K562 (cell line): ENCODE data around the gene VEGFA. TPM values are rescaled to one million over a fixed set of nuclear protein-coding genes. Genes with fewer than 3 reads are reported as not detected.

Source experiments
- ATAC-seq: fragments of 200-7000 bp; cut with Tn5 transposase; 3 replicates; pipeline ENCODE4 v1.9.1; 2020; ENCODE audit warnings: moderate library complexity
- BruUV-seq: library from RNA; stranded (reverse); fragments of 400-500 nt; replicated peaks from 2 replicates; lab custom pipeline; 2021; lab: Mats Ljungman, UMichigan
- CTCF ChIA-PET: fragments of 300-600 bp; formaldehyde crosslinking; extraction: SDS; loops from one replicate; lab custom pipeline; 2021; ENCODE audit warnings: low intra/inter-chr PET ratio; lab: Yijun Ruan, JAX
- POLR2A ChIA-PET: fragments of 300-600, 350-650 bp; sonication (Branson Sonifier 250); formaldehyde crosslinking; extraction: SDS; loops from one replicate; lab custom pipeline; 2021; ENCODE audit warnings: antibody characterized with exemption, inconsistent platforms; lab: Yijun Ruan, JAX
- DNase-seq, 4 experiments: peaks; one replicate each; pipeline versions ENCODE4 v3.0.0 to v3.0.0-alpha.2; 2011 to 2018; ENCODE audit warnings: low spot score in 3 of 4, mixed read lengths in 3 of 4; ENCODE audit errors: extremely low read depth in 1 of 4
- FAIRE-seq: peaks from 2 replicates; lab custom pipeline; 2011; peaks lifted over from hg19 to GRCh38; lab: Jason Lieb, UNC
- H2AFZ ChIP-seq: 2 replicates; pipeline ENCODE4 v1.6.0; 2011; ENCODE audit warnings: low read depth, low read length, control low read depth, inconsistent platforms
- H3K27ac ChIP-seq: fragments of 200-600 bp; 3 replicates; pipeline ENCODE4 v1.8.0; 2011; ENCODE audit warnings: low read depth, mild to moderate bottlenecking, control low read depth, inconsistent platforms, low read length, moderate library complexity, mixed read lengths; ENCODE audit errors: extremely low read depth
- H3K27me3 ChIP-seq, 2 experiments: fragments of 300-600 bp in 1 of 2; 2 replicates in 1 of 2; 3 replicates in 1 of 2; pipeline versions ENCODE4 v1.6.0 to v1.8.0; 2011; ENCODE audit warnings: inconsistent platforms in 2 of 2, low read length in 2 of 2, mild to moderate bottlenecking in 1 of 2, mixed read lengths in 1 of 2, moderate library complexity in 1 of 2; ENCODE audit not compliant: control insufficient read depth in 2 of 2, insufficient read depth in 2 of 2
- H3K36me3 ChIP-seq: fragments of 300-600 bp; 3 replicates; pipeline ENCODE4 v1.8.0; 2011; ENCODE audit warnings: mild to moderate bottlenecking, low read length, inconsistent platforms; ENCODE audit not compliant: control insufficient read depth, insufficient read depth
- H3K4me1 ChIP-seq, 2 experiments: fragments of 200-600 bp in 1 of 2; replicated peaks in 1 of 2; 2 replicates in 1 of 2; 3 replicates in 1 of 2; pipeline versions ENCODE4 v1.5.1 to v1.8.0; 2011; ENCODE audit warnings: inconsistent platforms in 2 of 2, low read length in 2 of 2, mild to moderate bottlenecking in 1 of 2, mixed read lengths in 1 of 2, moderate library complexity in 1 of 2; ENCODE audit not compliant: control insufficient read depth in 2 of 2, insufficient read depth in 2 of 2
- H3K4me2 ChIP-seq: 2 replicates; pipeline ENCODE4 v1.6.1; 2011; ENCODE audit warnings: low read length, control low read depth, inconsistent platforms, mixed read lengths; ENCODE audit not compliant: insufficient read depth
- H3K4me3 ChIP-seq: fragments of 200-600 bp; sonication (generic), shearing (Covaris generic); 2 replicates; pipeline ENCODE4 v1.5.1; 2016; ENCODE audit warnings: control low read depth, inconsistent platforms
- H3K79me2 ChIP-seq: fragments of 200-600 bp; 3 replicates; pipeline ENCODE4 v1.8.0; 2011; ENCODE audit warnings: low read length, inconsistent platforms; ENCODE audit not compliant: control insufficient read depth, insufficient read depth
- H3K9ac ChIP-seq, 2 experiments: 2 replicates each; pipeline versions ENCODE4 v1.6.0 to v1.6.1; 2011; ENCODE audit warnings: low read depth in 2 of 2, low read length in 2 of 2, control low read depth in 1 of 2, inconsistent platforms in 1 of 2, mild to moderate bottlenecking in 1 of 2, mixed read lengths in 1 of 2; ENCODE audit not compliant: insufficient read depth in 1 of 2
- H3K9me1 ChIP-seq: one replicate; pipeline ENCODE4 v1.6.0; 2011; ENCODE audit warnings: inconsistent platforms, mild to moderate bottlenecking, low read length, moderate library complexity; ENCODE audit not compliant: control insufficient read depth, insufficient read depth
- H3K9me3 ChIP-seq: replicated peaks from 2 replicates; pipeline ENCODE4 v1.5.1; 2011; ENCODE audit warnings: low read depth, low read length, inconsistent platforms; ENCODE audit not compliant: control insufficient read depth, insufficient read depth
- H4K20me1 ChIP-seq: replicated peaks from 2 replicates; pipeline ENCODE4 v1.6.1; 2011; ENCODE audit warnings: low read length, inconsistent platforms, mixed read lengths; ENCODE audit not compliant: control insufficient read depth, insufficient read depth
- CREB1 ChIP-seq, 2 experiments: sonication (generic) in 1 of 2; formaldehyde crosslinking in 1 of 2; IDR thresholded peaks; 2 replicates each; pipeline versions ENCODE4 v1.6.1 to v1.8.0; 2012 to 2022; ENCODE audit warnings: inconsistent platforms in 1 of 2, mild to moderate bottlenecking in 1 of 2, missing genetic modification reagents in 1 of 2, moderate library complexity in 1 of 2
- NR4A1 ChIP-seq, 2 experiments: fragments of 250-450 bp in 1 of 2; fragments of 450-650 bp in 1 of 2; sonication (Bioruptor Pico) in 1 of 2; IDR thresholded peaks; 2 replicates each; pipeline versions ENCODE4 v1.4.0 to v1.6.1; 2016 to 2020; ENCODE audit warnings: mild to moderate bottlenecking in 2 of 2, missing compliant biosample characterization in 1 of 2, missing genetic modification characterization in 1 of 2, moderate library complexity in 1 of 2
- PPARD ChIP-seq: fragments of 250-450 bp; sonication (Bioruptor Pico); IDR thresholded peaks from 2 replicates; pipeline ENCODE4 v1.8.0; 2022; ENCODE audit warnings: inconsistent platforms, mild to moderate bottlenecking, moderate library complexity
- RNF2 ChIP-seq: sonication (generic); IDR thresholded peaks from 2 replicates; pipeline ENCODE4 v1.6.1; 2016
- SMARCA4 ChIP-seq: fragments of 450-650 bp; IDR thresholded peaks from 2 replicates; pipeline ENCODE4 v1.6.1; 2016
- WGBS: fragments of 100-300 bp; shearing (Covaris generic); methylation state at CpG from one replicate; pipeline ENCODE4 v1.1.6; 2016; ENCODE audit warnings: low coverage, mixed read lengths; ENCODE audit not compliant: insufficient coverage; ENCODE audit errors: missing lambda C conversion rate; 5-methylcytosine and 5-hydroxymethylcytosine counted together
- in situ Hi-C: fragments of 300-500 bp; cut with MboI; formaldehyde crosslinking; loops from 4 replicates; pipeline ENCODE4 v1.15.0; 2018; ENCODE audit warnings: inconsistent platforms, mixed read lengths
- intact Hi-C: fragments of 100-400 bp; cut with micrococcal nuclease; formaldehyde crosslinking; loops from 2 replicates; pipeline ENCODE4 v1.14.2; 2022
- polyA plus RNA-seq, 8 experiments: library from polyadenylated mRNA; depleted of rRNA in 4 of 8; stranded (reverse) in 5 of 8; unstranded in 3 of 8; fragments of >200 nt; fragmentation: Nextera tagmentation in 2 of 8; fragmentation: Illumina TruSeq in 1 of 8; extraction: Ambion mirVana in 2 of 8; extraction: Trizol in 1 of 8; gene quantifications; 2 replicates each; pipeline versions ENCODE4 v1.2.1 to v1.2.3, GENCODE V29; 2011 to 2014; ENCODE audit warnings: inconsistent platforms in 1 of 8, missing spikeins in 1 of 8
- total RNA-seq, 7 experiments: library from RNA; depleted of rRNA in 6 of 7; stranded (reverse); fragments of >200 nt in 6 of 7; fragmentation: Illumina TruSeq in 2 of 7; extraction: Trizol in 2 of 7; gene quantifications; 2 replicates each; pipeline versions ENCODE4 v1.2.1 to v1.2.3, GENCODE V29; 2011 to 2021; ENCODE audit warnings: low replicate concordance in 1 of 7

Gene VEGFA
- total and polyA plus RNA-seq, 9 of the 15 experiments (the other 6 are each of a cell fraction or from before 2014, with no cell fraction given): 14.0 to 271 (median 124) TPM

DNA sequence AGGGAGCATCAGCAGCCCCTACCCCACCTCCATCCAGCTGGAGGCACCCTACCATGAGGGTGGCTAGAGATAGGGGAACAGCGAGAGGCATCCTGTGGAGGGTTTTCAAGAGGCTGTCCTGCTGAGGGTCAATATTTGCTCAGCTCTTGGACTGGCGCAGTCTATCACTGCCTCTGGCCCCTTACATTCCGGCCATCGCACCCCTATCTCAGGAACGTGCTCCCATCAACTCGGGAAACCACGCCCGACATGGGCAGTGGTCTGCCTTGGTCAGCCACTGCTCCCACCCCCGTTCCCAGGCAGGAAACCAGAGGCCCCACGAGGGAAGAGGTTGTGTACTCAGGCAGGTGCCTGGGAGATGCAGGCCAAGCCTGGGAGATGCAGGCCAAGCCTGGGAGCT, 57.9 kb downstream of the VEGFA start:
- Histone ChIP-seq H3K27me3 (peaks cover 9 to 11% of the 10 kb centered on the region in 2 experiments; a peak in 3 of 5 replicates), H3K4me2 (no peak overlapping the region), H3K36me3 (no peaks in the 10 kb centered on the region), H3K4me3 (no peak overlapping the region), H3K9me3 (no peaks in the 10 kb centered on the region), H2AFZ (no peak overlapping the region), H3K27ac (no peak overlapping the region), H3K9ac (peak overlapping the region in 1 of 2 experiments; percentile 53; a peak in 2 of 4 replicates), H3K9me1 (no peaks in the 10 kb centered on the region), H4K20me1 (no peaks in the 10 kb centered on the region), H3K4me1 (peaks cover 7 to 20% of the 10 kb centered on the region in 2 experiments; a peak in 4 of 5 replicates), H3K79me2 (no peaks in the 10 kb centered on the region)
- intact Hi-C loops: no loop called here
- no peak for DNase-seq
- ChIA-PET POLR2A (interaction anchor here (1.2 to 1.6 kb wide), 2 partner anchors 13 to 20 kb away, joined by 3 to 13 read pairs; no protein-coding TSS in a partner anchor), CTCF (interaction anchor here (1.0 kb wide), 1 partner anchor 11 kb away, joined by 3 read pairs; no protein-coding TSS in a partner anchor)
- no peak for ATAC-seq
- WGBS: 59% methylated on average over 10 of the region's 10 CpGs
- in situ Hi-C loops: no loop called here
- TF ChIP-seq RNF2: no peak
- no peak for TF ChIP-seq SMARCA4
- no peak for TF ChIP-seq CREB1 (IDR thresholded peaks at IDR 0.05)
- TF ChIP-seq CREB1 (CRISPR knock-in tag; IDR thresholded peaks at IDR 0.05): no peak
- no peak for TF ChIP-seq NR4A1 (CRISPR knock-in tag; IDR thresholded peaks at IDR 0.05)
- TF ChIP-seq NR4A1 (tag; IDR thresholded peaks at IDR 0.05): no peak
- TF ChIP-seq PPARD (CRISPR knock-in tag): no peak
- no TSS peak for BruUV-seq
- FAIRE-seq: no peak
